ENCODE results near the gene DNMBP.

The DNMBP gene

GRCh38 chr10:99854860-99855259 lies 154.9 kb downstream of the DNMBP start:
- TF ChIP-seq CTCF (IDR thresholded peaks at IDR 0.05; ENCODE audit: borderline replicate concordance, insufficient read depth, low read depth, low read length): no peak
- no peak overlapping the region for H3K4me3 ChIP-seq (ENCODE audit: low read depth, low read length)

- H3K4me3 ChIP-seq (ENCODE audit: low read depth, low read length): no peak overlapping the region
- TF ChIP-seq CTCF (IDR thresholded peaks at IDR 0.05; ENCODE audit: borderline replicate concordance, insufficient read depth, low read depth, low read length): no peak
Measured at GRCh38 chr10:99853655-99854054, 156.1 kb downstream of the DNMBP start.

DNA sequence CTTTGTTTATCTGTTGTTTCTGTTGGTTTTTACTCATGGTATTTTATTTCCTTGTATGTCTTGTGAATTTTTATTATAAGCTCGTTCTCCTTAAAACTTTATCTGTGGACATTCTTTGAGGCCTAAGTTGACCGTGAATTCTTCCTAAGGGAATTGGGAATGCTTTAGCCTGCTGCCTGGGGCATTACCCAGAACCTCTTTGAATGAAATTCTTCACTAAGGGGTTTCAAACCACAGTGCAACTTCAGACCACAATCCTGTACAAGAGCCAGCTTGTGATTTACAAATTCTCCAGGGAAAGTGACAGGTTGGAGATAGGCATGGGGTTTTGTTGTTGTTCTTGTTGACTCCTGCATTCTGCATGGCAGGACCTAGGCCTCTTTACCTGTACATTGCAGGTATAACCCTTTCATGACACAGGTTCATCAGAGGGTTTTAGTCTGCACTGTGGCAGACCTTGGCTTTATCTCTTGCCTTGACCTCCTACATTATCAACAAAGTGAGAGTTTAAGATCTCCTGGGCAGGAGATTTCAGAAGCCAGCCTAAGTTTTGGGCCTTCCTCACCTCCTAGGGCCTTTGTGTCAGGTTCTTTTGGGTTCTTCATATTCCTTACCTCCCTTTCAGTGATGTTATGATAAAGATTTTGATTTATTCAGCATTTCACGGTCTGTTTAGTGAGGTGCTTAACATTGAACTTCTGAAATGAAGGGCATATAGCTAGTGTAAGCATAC lies 157.1 kb downstream of the DNMBP start:
- TF ChIP-seq CTCF (IDR thresholded peaks at IDR 0.05; ENCODE audit: borderline replicate concordance, insufficient read depth, low read depth, low read length): no peak
- no peak overlapping the region for H3K4me3 ChIP-seq (ENCODE audit: low read depth, low read length)

GRCh38 chr10:99851825-99852224 lies 157.9 kb downstream of the DNMBP start:
- H3K4me3 ChIP-seq (ENCODE audit: low read depth, low read length): no peak overlapping the region
- no peak for TF ChIP-seq CTCF (IDR thresholded peaks at IDR 0.05; ENCODE audit: borderline replicate concordance, insufficient read depth, low read depth, low read length)

- TF ChIP-seq CTCF (IDR thresholded peaks at IDR 0.05; ENCODE audit: borderline replicate concordance, insufficient read depth, low read depth, low read length): no peak
- H3K4me3 ChIP-seq (ENCODE audit: low read depth, low read length): no peak overlapping the region
Measured at GRCh38 chr10:99850767-99851340, 158.9 kb downstream of the DNMBP start.

GRCh38 chr10:99850021-99850766 lies 159.6 kb downstream of the DNMBP start:
- no peak overlapping the region for H3K4me3 ChIP-seq (ENCODE audit: low read depth, low read length)
- no peak for TF ChIP-seq CTCF (IDR thresholded peaks at IDR 0.05; ENCODE audit: borderline replicate concordance, insufficient read depth, low read depth, low read length)
